HG03139 (cell line): ENCODE measurements around the gene H3-3A.

Source experiments
- ATAC-seq: cut with Tn5 transposase; IDR thresholded peaks from one replicate; pipeline ENCODE4 v1.9.1; 2021; ENCODE audit not compliant: unreplicated experiment

H3-3A gene

DNA sequence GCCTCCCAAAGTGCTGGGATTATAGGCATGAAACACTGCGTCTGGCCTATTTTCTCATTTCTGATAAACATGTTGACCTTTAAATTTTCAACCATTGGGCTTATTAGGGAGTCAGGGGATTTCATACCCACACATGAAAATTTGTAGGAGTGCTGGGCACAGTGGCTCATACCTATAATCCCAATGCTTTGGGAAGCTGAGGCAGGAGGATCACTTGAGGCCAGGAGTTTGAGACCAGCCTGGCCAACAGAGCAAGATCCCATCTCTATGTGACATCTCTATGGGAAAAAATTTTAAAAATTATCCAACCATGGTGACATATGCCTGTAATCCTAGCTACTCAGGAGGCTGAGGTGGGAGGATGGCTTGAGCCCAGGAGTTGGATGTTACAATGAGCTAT is 10.5 kb upstream of the H3-3A start:
- no peak for ATAC-seq

DNA sequence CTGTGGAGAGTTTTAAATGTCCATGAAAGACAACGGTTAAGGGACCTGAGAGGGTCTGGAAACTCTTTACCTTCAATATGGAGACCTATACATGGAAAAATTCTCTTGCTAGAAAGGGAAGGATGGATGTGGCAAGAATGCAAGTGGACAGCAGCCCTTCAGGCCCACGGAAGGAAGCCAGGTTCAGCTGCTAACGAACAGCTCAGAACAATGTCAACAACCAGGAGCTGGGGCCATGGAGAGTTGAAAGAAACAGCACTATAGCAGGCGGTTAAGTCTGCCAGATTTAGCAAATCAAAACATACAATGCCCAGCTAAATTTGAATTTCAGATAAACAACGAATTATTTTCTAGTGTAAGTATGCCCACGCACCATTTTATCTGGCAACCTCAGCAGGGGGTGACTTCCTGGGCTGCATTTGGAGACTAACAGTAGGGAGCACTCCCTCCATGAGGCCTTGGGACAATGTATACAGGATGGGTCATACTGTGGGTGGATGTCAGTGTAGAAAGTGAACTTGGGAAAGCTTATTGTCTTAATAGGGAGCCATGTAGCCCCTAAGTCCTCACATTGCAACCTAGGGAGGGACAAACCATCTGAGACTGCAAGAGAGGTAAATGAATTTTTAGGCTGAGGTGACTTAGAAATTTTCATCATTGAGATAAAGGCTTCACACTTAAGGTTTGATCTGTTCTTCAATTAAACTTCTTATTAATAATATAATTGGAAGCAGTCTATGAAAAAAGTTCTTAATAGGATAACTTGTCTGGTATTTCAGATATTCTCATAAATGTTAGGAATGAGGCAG is 7.8 kb upstream of the H3-3A start:
- ATAC-seq = no peak

DNA sequence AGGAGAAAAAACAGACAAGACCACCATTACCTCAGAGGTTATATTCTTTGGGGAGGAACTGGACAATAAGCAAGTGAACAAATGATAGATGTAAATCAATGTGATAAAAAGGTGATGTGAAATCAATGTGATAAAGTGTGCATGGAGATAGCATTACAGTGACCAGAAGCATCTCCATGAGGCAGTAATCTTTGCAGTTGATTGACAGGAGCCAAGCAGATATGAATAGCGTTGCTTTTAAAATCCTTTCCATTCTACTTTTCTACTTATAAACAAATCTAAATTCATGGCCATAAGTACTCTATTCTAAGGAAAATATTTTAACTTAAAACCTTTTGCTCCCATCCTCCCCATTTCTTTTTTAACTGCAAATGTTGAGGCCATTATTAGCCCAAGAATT is 2.8 kb upstream of the H3-3A start:
- ATAC-seq = no peak

DNA sequence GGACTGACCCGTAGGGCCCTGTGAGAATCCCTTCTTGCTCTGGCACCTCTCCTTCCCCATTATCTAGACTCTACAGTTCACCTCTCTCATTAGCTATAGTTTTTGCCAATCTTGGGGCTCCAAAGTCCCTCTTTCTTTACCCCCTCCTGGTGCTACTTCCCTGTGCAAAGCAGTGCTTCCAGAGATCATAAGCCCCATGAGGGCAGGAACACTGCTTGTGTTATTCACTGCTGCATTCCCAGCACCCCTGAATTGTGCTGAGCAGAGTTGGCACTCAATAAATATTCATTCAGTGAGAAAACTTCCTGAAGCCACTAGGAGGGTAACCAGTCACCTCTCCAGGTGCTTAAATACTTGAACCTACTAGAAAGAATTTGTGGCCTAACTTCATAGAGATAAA is 2.1 kb upstream of the H3-3A start:
- no peak for ATAC-seq

DNA sequence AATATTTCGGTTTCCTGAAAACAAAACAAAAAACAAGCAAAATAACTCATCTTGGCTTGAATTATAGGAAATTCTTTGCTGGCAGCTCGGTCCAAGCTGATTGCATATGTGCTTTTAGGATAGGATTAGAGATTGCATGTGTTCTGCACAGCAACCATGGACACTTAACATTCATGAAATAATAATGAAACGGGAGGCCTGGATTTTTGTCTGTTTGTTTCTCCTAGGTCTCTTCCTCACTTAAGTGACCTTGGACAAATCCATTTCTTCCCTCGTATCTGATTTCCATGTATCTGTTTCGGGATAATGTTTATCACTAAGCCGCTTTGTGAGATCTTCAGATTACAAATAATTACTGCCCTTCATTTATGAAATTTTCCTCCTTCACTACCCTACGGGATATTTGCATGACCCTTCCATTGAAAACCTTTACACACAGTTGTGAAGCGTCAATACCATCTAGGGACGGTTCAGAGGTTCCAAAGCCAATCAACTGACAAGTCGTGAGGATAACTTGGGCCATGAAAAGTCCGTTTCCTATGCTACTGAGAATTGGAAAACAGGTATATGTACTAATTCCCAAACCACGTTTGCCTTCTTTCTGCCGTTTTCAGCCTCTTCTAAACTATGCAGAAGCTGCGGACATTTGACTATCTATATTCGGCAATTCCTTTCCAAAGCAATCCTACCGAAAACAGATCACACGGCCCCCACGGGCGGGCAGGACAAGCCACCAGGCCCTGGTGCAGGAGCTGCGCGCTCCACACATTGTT is 1.3 kb upstream of the H3-3A start:
- no peak for ATAC-seq

DNA sequence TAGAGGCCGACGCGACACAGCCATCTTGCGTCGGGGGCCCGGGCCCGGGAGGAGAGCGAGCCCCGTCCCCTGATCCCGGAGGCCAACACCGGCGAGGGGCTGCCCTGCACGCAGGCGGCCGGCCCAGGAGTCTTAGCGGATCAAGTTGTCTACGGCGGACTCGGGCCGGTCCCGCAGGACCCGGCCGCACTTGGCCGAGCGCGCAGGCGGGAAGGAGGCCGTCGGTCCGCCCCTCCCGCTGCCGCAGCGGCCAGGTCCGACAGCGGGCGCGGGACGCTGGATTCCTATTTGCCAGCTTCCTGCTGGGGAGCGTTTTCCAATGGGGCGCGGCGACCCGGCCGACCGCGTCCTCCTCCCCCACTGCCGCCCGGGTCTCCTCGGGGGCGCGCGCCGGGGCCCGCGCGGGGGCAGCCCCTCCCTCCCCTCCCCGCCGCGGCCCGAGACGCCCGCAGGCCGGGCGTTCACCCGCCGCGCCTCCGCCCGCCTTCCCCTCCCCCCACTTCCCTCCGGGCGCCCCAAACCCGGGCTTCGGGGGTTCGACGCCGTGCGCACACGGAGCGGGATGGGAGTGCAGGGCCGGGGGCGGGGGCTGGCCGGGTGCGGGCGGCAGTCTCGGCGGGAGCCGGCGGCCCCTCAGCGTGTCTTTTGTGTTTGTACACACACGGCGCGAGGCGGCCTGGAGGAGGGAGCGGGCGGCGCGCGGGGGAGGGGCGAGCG is 517 bp upstream of the H3-3A start:
- ATAC-seq = peak; percentile 39

DNA sequence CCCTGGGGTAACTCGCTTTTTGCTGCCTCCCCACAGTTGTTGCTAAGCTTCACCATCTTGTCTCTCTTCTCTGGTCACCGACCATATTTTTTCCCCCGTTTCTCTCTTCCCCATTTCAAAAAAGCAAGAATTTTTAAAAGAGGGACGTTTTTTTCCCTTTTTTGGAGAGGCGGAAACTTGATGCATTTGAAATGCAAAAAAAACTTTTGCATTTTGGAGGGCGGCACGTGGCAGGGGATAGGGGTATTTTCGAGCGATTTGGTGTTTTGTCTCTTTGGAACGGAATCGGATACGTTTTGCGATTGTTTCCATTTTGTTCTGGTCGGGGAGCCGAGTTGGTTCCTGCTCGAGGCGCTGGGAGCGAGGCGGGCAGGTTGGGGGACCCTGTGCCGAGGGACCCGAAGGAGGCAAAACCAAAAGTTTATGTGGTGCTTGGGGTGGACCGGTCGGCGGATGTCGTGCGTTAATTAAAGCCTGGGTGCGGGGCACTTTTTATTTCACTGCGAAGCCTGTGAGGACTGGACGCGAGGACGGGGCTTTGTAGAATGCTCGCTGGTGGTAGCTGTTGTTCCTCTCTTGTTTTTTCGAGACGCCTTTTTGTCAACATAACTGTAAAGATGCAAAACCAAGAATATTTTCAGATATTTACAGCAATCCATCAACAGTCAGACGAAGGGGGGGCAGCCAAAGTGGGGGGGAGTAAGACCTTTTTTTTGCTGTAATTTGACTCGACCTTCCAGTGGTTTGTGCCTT is 884 bp downstream of the H3-3A start:
- peak; percentile 13 for ATAC-seq

DNA sequence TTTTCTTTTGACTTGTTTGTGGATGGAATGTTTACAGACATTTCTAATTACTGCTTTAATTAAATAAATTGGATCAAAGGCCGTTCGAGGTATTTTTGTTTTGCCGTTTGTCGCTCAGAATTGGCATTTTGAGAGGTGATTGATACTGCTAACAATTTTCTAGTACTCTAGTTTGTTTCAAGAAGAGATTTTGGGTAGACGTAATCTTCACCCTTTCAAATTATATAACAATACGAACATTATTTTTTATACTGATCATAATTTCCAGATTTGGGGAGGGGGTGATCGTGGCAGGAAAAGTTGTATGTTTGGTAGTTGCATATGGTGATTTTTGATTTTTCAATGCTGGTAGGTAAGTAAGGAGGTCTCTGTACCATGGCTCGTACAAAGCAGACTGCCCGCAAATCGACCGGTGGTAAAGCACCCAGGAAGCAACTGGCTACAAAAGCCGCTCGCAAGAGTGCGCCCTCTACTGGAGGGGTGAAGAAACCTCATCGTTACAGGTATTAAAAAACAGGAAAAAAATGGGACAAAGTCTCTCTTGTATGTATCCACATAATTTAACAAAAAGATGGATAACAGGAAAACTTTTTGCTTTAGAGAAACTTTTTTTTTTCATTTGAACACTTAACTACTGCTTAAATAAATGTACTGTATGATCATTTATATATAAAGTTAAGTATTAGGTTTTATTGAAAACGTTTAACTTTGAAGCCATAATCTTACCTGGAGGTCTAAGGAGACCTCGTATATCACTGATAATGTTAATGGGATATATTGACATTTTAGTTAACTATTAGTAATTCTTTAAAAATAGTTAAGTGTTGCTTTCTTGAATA is 1.7 kb downstream of the H3-3A start:
- ATAC-seq = no peak

DNA sequence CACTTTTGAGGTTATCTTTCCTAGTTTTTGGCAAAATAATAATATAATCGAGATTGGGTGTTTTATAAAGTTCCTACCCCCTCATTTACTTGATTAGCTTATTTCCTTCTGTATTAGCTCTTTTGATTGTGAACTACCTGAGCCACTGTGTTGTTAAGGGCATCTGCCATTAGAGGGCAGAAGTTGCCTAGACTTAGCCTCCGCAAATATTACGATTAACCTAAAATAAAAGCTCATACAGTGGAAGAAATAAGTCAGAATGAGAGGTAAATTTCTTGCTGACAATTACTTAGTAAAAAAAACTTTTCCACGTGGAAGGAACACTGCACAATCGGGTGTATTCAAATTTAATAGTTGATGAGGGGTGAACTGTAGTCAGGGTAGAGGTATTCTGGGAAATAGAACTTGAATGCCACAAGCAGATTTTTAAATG is 2.3 kb downstream of the H3-3A start:
- no peak for ATAC-seq

DNA sequence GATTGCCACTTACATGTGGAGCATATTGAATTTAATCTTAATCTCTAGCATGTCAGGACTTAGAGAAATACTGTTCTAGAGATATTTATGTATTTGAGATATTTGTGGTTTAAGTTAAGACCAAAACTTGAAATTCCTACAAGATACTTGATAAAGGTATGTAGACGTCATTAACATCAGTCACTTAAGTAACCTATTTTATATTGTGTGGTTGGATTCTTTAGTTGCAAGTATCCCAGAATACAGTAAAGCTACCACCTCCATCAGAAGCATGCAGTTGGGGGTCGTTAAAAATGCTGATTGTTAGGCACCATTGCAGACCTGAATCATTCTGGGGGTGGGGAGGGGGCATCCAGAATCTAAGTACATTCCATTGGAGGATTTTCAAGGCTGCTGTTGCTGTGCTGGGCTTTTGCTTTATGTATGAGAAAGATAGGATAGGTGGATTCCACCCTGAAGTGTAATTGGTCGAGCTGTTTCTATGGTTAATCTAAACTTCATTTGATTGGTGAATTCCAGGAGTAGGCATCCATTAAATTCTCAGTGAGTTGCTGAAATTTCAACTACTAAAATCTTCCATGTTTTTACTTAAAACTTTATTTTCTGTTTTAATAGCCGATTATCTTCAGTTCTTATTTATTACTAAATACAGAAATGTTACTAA is 4.0 kb downstream of the H3-3A start:
- no peak for ATAC-seq

DNA sequence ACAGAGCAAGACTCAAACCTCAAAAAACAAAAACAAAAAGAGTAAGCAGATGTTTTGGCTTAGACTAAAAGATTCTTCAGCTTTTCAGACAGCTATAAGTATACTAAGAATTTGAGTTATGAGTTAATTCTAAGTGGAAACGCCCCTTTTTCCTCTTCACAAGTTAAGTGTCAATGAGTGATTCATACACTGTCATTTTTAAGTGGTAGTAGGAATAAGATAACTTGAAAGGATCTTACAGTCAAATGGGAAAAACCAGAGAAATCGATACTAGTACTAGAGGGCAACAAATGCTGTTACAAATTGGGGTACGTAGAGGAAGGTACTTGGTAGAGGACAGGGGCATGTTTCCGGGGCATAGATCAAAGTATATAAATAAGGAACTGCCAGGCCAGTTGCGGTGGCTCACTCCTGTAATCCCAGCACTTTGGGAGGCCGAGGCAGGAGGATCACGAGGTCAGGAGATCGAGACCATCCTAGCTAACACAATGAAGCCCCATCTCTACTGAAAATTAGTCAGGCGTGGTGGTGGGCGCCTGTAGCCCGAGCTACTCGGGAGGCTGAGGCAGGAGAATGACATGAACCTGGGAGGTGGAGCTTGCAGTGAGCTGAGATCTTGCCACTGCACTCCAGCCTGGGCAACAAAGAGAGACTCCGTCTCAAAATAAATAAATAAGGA is 7.4 kb downstream of the H3-3A start:
- ATAC-seq = no peak

DNA sequence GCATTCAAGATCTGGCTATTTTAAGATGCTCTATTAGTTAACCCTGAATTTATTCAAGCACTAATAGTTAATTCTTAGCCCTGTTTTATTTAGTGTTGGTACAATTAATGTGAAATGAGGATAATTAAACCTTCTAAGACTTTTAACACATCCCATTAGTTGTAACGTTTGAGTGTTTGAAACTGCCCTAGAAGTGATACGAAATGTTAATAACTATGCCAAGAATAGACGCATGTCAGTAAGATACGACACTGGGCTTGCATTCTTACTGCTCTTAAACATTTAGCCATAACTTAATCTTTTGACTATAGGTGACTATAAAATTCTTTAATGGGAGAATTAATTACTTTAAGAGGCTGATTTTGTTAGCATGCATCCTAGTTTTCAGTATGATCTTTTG is 9.8 kb downstream of the H3-3A start:
- no peak for ATAC-seq

DNA sequence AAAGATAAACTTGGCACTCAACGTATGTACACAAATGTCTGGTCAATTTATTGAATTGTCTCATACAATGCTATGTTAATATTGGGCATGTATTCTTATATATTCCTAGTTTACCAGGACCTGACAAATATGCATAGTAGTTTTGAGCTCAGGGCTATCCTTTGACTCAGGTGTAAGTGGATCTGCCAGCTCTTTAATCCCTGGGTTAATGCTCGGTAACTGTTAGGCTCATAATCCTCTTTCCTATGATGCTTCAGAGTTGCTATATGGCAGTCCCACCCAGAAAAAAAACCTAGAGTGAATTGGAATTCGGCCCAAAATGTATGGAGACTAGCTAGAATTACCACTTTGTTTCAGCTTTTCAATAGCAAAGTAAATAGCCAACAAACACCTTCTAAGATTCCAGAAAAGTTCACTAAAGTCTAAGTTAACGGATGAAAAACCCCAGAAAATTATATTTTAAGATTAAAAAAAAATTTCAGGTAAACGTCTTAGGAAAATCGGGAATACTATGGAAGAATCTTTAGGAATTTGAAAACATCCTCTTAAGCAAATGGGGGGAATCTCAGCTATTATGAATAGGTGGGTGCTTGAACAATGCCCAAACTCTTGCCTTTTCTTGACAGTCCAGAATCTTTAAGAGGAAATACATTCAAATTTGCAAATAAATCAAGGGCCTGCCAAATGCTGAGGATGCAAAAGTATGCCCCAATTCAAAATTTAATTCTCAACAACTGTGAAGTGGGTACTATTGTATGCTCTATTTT is 10.9 kb downstream of the H3-3A start:
- ATAC-seq = no peak

DNA sequence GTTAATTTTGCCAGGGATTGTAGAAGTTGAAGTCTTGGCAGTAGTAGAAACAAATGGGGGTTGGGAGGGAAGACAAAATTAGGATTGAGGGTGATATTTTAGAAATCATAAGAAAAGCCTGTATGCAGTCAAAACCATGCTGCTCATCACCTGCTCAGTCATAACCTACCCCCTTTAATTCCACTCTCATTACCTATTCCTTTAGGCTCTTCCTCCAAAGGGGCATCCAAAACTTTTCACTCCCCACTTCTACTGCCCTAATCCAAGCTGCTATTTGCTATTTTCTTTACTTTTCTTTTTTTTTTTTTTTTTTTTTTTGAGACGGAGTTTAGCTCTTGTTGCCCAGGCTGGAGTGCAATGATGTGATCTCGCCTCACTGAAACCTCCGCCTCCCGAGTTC is 11.5 kb downstream of the H3-3A start:
- no peak for ATAC-seq

DNA sequence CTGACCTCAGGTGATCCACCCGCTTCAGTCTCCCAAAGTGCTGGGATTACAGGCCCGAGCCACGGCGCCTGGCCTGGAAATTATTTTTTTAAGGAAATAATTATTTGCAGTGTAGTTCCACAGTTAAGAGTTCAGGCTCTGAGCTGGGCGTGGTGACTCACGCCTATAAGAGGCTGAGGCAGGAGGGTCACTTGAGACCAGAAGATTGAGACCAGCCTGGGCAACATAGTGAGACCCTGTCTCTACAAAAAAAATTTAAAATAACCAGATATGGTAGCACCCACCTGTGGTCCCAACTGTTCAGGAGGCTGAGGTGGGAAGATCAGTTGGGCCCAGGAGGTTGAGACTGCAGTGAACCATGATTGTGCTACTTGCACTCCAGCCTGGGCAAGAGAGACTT is 13.9 kb downstream of the H3-3A start:
- ATAC-seq = no peak

DNA sequence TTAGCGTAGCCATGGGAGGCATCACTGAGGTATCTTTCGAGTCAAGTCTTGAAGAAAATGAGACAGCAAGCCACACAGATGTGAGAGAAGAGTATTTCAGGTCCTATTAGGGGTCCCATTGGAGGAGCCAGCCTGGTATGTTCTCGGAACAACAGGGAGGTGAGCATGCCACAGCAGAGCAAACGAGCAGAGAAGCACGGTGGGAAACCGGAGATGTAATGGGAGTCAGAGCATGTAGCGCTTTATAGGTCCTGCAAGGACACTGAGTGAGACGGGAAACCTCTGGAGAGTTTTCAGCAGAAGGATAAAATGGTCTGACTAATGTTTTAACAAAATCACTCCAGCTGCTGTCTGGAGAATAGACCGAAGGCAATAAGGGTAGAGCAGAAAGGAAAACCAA is 15.9 kb downstream of the H3-3A start:
- ATAC-seq = no peak

DNA sequence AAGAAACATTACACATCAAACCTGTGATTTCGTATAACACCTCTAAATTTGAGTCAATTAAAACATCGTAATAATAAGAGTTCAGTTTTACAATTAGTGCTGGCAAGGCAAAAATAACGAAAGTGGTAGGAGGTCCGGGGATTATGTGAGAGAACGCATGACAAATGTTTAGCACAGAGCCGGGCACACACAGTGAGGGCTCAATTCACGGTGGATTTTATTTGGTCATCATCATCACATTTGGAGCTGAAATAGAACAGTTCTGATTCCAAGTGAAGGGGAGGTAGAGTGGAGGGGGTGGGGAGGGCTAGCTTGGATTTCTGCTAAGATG is 20.0 kb downstream of the H3-3A start:
- ATAC-seq = no peak

DNA sequence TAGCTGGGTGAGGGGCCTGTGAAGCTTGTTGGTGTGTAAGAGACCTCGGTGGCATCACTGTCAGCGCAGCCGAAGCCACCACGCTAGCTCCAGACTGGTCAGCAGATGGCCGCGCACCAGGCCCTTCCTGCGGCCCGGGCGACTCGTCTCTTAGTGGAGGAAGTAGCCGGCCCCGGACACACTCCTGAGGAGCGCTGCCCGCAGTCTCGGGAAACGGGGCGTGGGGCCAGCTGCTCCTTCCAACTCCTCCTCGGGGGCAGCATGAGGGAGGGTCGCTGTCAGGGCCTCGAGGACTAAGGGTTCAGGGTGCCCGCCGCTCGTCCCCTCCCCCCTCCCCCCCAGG is 20.4 kb downstream of the H3-3A start:
- ATAC-seq = no peak
